ENCODE measurements around the gene RAB11FIP4.

The RAB11FIP4 gene

DNA sequence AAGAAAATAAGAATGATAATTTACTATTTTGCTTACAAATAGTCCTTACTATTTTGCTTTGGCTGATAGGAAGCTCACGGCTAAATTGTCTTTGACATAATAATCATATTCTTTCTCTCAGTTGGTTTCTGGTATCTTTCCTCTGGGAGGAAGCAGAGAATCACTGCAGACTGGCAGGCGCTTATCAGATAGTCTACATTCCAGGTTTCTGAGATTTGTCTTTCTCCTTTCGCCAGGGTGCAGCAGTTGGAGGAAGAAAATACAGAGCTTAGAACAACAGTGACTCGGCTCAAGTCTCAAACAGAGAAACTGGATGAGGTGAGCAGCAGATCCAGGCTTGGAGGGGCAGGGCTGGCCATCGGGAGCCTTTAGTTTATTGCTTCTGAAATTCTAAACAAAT, 136.1 kb downstream of the RAB11FIP4 start:
- no peak for DNase-seq

DNA sequence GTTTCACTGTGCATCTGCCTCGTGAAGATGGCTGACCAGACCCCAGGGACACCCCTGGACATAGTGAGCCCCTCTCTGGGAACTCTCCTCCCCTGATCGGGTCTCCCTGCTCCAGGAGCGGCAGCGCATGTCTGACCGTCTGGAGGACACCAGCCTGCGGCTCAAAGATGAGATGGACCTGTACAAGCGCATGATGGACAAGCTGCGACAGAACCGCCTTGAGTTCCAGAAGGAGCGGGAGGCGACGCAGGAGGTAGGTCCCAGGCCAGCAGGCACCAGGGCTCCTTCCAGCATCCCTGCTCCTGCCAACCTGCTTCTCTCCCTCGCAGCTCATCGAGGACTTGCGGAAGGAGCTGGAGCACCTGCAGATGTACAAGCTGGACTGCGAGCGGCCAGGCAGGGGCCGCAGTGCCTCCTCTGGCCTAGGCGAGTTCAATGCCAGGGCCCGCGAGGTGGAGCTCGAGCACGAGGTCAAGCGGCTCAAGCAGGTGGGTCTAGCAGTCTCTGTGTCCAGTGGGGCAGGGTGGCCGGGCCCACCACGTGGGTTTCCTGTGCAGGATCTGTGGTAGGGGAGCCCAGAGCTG, 136.9 kb downstream of the RAB11FIP4 start:
- DNase-seq = no peak

DNA sequence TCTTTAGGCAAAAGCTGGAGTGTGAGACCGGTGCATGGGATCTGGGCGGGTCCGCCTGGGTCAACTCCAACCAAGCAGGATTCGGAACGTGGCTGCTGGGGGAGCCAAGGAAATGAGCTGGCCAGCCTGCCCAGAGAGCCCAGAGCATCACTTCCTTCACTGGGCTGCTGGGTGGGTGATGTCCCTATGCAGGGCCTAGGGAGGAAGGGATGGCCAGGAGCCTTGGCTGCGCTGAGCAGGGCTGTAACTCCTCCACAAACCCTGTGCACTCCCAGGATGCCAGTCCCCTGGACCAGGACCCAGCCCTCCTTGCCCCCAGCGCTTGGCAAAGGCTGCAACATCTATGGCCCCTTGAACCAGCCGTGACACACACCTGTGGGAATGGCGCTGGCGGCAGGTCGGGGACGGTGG, 138.4 kb downstream of the RAB11FIP4 start:
- no peak for DNase-seq

DNA sequence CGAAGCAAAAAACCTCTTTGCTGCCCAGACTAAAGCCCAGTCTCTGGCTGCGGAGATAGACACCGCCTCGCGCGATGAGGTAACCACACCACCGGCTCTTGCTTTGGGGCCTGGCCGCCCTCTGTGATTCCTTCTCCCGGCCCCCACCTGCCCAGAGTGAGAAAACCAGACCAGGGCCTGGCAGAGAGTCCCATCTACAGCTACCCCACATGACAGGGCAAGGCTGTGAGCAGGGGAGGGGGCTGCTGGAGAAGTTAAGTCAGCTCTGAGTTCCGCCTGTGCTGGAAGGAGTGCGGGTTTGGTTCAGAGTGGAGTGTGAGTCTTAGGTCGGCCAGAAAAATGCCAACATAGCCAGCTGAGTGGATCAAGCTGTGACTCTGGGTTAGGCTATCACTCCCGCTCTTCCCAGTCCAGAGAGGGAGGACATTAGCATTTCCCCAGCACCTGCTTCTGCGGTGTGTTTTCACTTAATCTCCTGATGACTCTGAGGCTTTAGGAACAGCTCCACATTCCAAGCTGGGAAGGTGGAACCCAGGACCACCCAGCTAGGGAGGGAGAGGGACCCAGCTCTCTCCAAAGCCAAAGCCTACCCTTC, 139.0 kb downstream of the RAB11FIP4 start:
- no peak for DNase-seq

GRCh38 chr17:31531336-31531980, 140.0 kb downstream of the RAB11FIP4 start:
- DNase-seq = no peak

DNA sequence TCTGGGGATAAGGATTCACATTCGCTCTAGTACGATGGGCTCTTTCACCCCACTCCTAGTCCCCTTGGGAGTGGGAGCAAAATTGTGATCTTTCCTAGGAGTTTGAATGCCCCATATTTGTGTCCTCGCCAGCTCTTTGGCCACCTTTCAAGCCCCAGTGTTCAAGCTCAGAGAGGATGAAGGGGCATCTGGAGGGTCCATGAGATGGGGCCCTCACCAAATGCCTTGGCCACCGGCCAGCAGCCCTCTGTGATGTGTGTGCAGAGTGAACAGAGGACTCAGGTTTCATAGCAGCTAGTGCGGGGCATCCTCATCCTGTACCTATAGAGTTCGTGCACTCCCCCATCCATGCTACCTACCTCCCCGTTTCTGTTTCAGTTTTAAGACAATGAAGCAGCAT, 140.6 kb downstream of the RAB11FIP4 start:
- no peak for DNase-seq

- no peak for DNase-seq
These were observed 141.1 kb downstream of the RAB11FIP4 start for GRCh38 chr17:31532526-31532925.

GRCh38 chr17:31533546-31534155, 142.2 kb downstream of the RAB11FIP4 start:
- no peak for DNase-seq

GRCh38 chr17:31534223-31534888, 142.9 kb downstream of the RAB11FIP4 start:
- no peak for DNase-seq

DNA sequence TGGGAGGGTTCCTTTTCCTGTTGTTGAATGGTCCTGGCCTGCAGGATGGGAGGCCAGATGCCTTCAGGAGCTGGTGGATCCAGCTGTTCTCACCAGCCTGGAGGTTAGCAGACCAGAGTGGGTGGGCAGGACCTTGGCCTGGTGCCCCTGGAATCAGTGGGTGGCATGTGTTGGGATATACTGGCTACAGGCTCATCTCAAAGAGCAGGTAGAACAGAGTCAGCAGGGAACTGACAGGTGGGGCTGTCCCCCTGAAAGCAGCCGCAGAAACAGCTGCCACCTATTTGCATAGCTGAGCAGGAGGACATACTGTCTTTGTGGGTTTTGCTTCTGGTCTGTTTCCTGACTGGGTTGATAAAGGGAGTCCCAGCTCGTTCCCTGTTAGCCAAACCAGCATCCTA, 144.1 kb downstream of the RAB11FIP4 start:
- DNase-seq = no peak

DNA sequence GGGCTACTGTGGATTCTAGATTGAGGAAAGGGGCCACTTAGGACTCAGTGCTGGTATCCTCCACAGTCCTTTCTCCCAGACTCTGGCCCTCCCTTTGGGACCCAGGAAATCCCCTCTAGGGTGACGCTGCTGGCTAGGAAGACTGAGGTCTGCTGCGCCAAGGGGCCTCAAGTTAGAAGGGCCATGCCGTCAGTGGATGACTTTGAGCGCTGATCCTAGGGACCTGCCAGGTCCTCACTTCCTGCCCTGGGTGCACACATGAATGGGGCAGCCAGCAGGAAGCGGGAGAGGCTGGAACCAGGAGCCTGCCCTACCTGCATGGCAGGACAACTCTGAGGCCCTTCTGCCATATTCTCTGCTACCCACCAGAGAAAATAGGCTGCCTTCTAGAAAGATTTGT, 145.0 kb downstream of the RAB11FIP4 start:
- no peak for DNase-seq

DNA sequence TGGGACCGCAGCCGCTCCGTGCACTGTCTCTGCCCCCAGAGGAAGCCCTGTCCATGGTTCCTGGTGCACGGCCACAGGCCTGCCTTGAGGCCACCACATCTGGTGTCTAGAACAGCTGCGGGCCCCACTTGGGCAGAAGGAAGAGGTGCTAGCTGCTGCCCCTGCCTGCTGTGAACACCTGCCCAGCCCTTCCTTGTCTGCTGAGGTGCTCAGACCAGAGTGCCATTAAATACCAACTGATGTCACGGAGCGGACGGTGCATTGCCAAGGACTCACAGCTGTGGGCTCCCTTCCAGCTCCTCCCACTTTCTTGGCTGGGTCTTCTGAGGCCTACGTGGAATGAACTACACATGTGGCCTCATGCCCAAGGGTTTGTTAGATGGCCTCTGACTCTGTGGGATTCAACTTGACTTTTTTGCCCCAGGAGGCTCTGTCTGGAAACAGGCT, 146.1 kb downstream of the RAB11FIP4 start:
- DNase-seq = peak; percentile 45

DNA sequence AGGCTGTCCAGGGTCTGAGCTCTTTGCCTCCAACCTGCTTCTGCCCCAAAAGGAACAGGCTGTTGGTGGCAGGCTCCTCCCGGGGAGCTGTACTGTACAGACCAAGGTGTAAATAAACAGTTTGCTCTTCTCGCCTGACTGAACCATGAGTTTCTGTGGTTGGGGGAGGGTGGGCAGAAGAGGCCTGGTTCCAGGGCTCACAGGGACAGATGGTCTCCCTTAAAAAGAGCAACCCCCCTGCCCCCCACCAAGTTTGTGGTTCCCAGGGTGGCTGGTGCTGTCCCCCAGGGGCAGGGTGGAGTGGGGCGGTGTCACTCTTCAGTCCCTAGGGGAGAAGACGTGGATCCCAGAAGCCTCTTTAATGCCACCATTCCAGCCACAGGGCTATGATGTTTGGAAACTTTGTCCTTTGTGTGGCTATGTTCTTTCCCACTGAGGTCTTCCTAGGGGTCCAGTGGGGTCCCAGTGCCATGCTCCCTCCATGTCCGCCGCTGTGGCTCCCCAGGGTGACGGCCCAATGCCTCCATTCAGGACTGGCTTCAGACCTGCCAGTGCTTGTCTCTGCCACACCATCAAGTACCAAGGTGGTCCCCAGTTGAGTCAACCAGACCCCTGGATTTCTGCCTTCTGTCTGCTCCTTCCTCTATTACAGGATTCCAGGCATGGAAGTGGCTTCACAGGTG, 146.7 kb downstream of the RAB11FIP4 start:
- DNase-seq = no peak

GRCh38 chr17:31540602-31541307, 149.3 kb downstream of the RAB11FIP4 start:
- DNase-seq = no peak

DNA sequence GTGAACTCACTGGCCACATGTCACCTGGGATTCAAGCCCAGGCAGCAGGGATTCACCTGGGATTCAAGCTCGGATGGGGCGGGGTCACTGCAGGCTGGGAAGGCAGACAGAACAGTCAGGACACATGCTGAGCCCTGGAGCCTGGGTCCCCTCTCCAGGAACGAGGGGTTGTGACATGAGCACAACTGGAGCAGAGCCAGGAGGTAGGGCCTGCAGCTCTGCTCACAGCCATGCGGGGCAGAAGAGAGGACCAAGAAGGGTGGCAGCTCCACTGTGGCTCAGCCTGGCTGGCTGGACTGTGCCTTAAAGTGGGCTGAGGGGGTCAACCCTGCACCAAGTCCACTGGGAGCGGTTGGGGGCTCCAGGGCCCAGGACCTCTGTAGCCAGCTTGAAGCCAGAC, 150.1 kb downstream of the RAB11FIP4 start:
- DNase-seq = no peak

DNA sequence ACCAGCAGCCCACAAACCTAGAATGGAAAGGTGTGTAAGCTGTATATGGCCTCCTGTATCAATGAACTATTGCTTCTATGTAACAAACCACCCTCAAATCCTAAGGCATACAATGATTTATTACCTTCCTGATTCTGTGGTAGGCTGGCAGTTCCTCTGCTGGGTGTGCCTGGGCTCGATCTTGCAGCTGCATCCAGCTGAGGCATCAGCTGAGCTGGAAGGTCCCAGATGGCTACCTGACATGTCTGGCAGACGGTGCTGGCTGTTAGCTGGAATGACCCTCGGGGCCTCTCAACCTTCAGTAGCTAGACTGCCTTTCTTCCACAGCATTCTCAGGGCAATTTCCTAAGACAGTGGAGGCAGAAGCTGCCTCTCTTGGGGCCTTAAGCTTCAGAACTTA, 152.7 kb downstream of the RAB11FIP4 start:
- DNase-seq = no peak

- no peak for DNase-seq
These were observed 155.2 kb downstream of the RAB11FIP4 start for GRCh38 chr17:31546650-31547049.

- no peak for DNase-seq
These were observed 157.2 kb downstream of the RAB11FIP4 start for GRCh38 chr17:31548709-31549108.

DNA sequence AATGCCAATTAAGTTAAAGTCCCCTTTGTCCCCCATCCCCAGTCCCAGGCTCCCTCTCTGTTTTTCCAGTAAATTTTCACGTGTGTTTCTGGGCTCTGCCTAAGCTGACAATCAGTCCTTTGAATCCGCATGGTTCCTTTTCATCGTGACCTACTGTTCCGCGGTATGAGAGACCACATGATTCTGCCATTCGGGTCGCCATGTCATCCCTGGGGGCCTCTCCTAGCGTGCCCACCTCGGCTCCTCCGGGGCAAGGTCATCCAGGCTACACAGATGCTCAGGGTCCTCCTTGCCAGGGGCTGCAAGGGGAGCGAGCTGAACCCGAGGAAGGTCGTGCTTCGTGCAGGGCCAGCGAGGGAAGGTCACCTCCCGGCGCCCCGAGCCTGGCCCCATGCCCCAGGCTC, 157.6 kb downstream of the RAB11FIP4 start:
- peak; percentile 64 for DNase-seq

DNA sequence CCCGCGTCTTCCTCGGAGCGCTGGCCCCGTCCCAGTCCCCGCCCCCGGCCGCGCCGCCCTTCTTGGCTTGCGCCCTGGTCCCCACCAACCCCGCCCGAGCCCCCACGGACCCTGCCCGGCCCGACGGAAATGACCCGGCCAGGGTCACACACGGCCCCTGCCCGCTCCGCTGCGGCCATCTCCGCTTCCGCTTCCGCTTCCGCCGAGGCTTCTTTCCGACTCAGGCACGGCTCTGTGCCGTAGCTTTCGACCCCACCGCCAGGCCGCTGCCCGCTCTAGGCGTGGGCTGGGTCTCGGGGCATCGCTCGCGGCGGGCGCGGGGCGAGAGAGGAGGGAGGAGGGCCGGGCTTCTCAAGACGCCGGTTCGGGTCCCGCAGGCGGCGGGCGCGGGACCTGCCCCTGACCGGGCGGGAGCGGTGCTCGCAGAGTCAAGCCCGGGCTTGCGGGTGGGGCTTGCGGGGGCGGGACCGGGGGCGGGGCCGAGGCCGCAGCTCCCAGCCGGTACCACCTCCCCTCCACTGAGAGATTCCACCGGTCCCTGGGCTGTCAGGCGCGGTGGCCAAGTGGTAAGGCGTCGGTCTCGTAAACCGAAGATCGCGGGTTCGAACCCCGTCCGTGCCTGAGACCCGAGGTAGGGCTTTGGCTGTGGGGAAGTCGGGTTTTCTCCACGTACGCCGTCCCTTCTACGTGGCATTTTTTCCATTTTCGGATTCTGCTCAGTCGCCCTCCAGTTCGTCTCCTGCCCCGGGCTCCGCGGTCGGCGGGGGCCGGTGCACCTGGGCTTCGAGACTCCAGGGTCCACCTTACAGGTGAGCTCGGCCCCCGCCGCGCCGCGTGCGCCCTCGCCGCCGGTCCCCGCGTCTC, 158.3 kb downstream of the RAB11FIP4 start:
- DNase-seq = peak; percentile 98

DNA sequence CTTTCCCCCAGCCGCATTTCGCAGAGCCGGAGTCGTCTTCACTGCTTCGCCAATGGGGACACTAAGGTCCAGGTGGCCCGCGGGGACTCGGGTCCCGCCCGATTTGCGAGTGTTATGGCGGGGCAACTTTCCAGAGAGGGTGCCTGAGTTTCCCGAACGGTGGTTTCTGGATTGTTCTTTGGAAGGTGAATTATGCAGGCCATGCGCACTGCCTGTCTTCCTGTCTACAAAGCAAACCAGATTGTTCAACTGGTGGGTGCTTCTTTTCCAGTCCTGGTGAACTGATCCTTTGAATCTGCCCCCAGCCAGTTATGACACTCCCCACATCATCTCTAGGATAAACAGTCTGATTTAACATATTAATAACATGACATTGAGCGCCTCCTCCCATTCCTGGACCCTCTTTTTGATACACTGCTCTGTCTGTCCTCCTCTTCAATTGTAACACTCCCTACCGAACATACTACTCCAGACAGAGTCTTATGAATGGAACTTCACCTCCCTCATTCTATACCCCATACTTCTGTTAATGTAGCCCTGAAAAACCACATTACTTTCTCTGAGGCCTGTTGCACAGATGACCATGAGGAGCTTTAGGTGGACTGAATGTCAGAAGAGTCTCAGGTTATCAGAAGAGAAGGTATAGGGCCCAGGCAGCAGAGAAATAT, 159.0 kb downstream of the RAB11FIP4 start:
- no peak for DNase-seq

All from eye (tissue), 1 donor.